Gastrocnemius medialis (tissue), 4 donors: ENCODE results near the gene DYNLT5. TPM values are rescaled to one million over a fixed set of nuclear protein-coding genes. Genes with fewer than 3 reads are reported as not detected.
"Not testable (repeated sequence)": the region's sequence is repeated elsewhere in the genome, so short reads cannot be mapped to it uniquely, and the experiment has no call there.

Experiments used
- ATAC-seq, 2 donors: fragments of 150-250 bp; one replicate each; pipeline ENCODE4 v1.9.1; 2016
- DNase-seq, 2 donors: peaks; one replicate each; pipeline ENCODE4 v3.0.0-alpha.2; 2019
- H3K27ac ChIP-seq, 4 donors: fragments of 200-600 bp; sonication (generic); 1 replicate in 1 of 4; 2 replicates in 3 of 4; pipeline ENCODE4 v1.5.1; 2016 to 2018; ENCODE audit warnings: mild to moderate bottlenecking in 2 of 4, moderate library complexity in 1 of 4
- H3K27me3 ChIP-seq, 3 donors: fragments of 200-600 bp; sonication (generic) in 2 of 3; 1 replicate in 1 of 3; 2 replicates in 2 of 3; pipeline versions ENCODE4 v1.5.1 to v1.6.0; 2016 to 2019; ENCODE audit warnings: mild to moderate bottlenecking in 1 of 3, moderate library complexity in 1 of 3
- H3K36me3 ChIP-seq, 2 donors: fragments of 200-600 bp; sonication (generic) in 1 of 2; one replicate each; pipeline ENCODE4 v1.5.1; 2017 to 2018
- H3K4me1 ChIP-seq, 2 donors: fragments of 200-600 bp; sonication (generic) in 1 of 2; one replicate each; pipeline ENCODE4 v1.5.1; 2016 to 2017; ENCODE audit warnings: mild to moderate bottlenecking in 2 of 2
- H3K4me3 ChIP-seq, 4 donors: fragments of 200-600 bp; sonication (generic) in 3 of 4; 1 replicate in 1 of 4; 2 replicates in 3 of 4; pipeline ENCODE4 v1.5.1; 2016 to 2019; ENCODE audit warnings: mild to moderate bottlenecking in 2 of 4
- H3K9me3 ChIP-seq, 3 donors: fragments of 200-600 bp; sonication (generic) in 2 of 3; 1 replicate in 1 of 3; 2 replicates in 2 of 3; pipeline ENCODE4 v1.5.1; 2016 to 2019
- POLR2A ChIP-seq, 2 donors: fragments of 450-650 bp; IDR thresholded peaks; one replicate each; pipeline ENCODE4 v1.6.1; 2017; ENCODE audit warnings: antibody characterized with exemption in 2 of 2, mild to moderate bottlenecking in 2 of 2, moderate library complexity in 2 of 2
- in situ Hi-C, 4 donors: fragments of 200-750 bp; cut with MboI; loops; one replicate each; pipeline versions ENCODE4 v1.15.0 to v1.8.0; 2017; ENCODE audit warnings: low sequenced_read_pairs in 4 of 4
- intact Hi-C: fragments of 100-400 bp; cut with DNase I; formaldehyde crosslinking; loops from one replicate; pipeline ENCODE4 v1.15.1; 2023; ENCODE audit warnings: low total_unique reads
- total RNA-seq, 4 donors: library from RNA; depleted of rRNA; stranded (reverse); fragments of >200 nt; gene quantifications; one replicate each; pipeline versions ENCODE4 v1.1.0 to v1.2.3, GENCODE V29; 2016
- TF ChIP-seq, protein P1 (sequence below), 5 experiments: fragments of 450-650 bp in 3 of 5; fragments of 200-600 bp in 2 of 5; sonication (generic) in 2 of 5; IDR thresholded peaks in 4 of 5; conservative IDR thresholded peaks in 1 of 5; 1 replicate in 4 of 5; 2 replicates in 1 of 5; pipeline ENCODE4 v1.5.1; 2016 to 2019; ENCODE audit warnings: antibody characterized with exemption in 5 of 5, mild to moderate bottlenecking in 3 of 5, moderate library complexity in 3 of 5

DYNLT5 gene
- total RNA-seq, 4 donors from 2014 or later = 1.6 TPM; not detected in 3

DNA sequence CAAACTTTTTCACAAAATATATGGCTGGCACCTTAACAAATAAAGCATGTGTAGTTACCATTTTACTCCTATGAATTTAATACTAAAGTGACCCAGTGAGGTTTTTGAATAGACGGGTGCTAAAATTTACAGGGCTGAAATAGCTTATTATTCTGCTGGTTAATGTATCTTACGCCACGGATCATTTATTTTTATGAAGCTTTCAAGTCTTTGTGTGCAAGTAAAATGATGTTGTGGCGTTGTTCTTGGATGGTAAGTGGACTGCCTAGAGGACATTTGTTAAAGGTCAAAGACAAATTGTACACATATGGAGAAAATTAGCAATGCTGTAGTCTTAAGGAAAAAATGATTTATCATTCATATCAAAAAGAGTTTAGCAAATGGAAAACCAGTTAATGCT, 26.0 kb downstream of the DYNLT5 start:
- DNase-seq = no peak
- no peak for TF ChIP-seq POLR2A (IDR thresholded peaks at IDR 0.05)
- TF ChIP-seq, protein P1, sequence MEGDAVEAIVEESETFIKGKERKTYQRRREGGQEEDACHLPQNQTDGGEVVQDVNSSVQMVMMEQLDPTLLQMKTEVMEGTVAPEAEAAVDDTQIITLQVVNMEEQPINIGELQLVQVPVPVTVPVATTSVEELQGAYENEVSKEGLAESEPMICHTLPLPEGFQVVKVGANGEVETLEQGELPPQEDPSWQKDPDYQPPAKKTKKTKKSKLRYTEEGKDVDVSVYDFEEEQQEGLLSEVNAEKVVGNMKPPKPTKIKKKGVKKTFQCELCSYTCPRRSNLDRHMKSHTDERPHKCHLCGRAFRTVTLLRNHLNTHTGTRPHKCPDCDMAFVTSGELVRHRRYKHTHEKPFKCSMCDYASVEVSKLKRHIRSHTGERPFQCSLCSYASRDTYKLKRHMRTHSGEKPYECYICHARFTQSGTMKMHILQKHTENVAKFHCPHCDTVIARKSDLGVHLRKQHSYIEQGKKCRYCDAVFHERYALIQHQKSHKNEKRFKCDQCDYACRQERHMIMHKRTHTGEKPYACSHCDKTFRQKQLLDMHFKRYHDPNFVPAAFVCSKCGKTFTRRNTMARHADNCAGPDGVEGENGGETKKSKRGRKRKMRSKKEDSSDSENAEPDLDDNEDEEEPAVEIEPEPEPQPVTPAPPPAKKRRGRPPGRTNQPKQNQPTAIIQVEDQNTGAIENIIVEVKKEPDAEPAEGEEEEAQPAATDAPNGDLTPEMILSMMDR (IDR thresholded peaks at IDR 0.05 in 4 of 5, conservative IDR thresholded peaks at IDR 0.05 in 1 of 5) = no peak
- no peak for ATAC-seq
- Histone ChIP-seq H3K4me3 (no peak overlapping the region), H3K27me3 (no peaks in the 10 kb centered on the region), H3K36me3 (no peaks in the 10 kb centered on the region), H3K9me3 (no peaks in the 10 kb centered on the region), H3K4me1 (no peaks in the 10 kb centered on the region), H3K27ac (no peak overlapping the region)
- in situ Hi-C loops = loop anchor here in 1 of 4 donors (10.0 kb wide), 1 partner anchor 367 kb away; no protein-coding TSS in a partner anchor
- intact Hi-C loops = loop anchor here (10.0 kb wide), 1 partner anchor 717 kb away; no protein-coding TSS in a partner anchor

DNA sequence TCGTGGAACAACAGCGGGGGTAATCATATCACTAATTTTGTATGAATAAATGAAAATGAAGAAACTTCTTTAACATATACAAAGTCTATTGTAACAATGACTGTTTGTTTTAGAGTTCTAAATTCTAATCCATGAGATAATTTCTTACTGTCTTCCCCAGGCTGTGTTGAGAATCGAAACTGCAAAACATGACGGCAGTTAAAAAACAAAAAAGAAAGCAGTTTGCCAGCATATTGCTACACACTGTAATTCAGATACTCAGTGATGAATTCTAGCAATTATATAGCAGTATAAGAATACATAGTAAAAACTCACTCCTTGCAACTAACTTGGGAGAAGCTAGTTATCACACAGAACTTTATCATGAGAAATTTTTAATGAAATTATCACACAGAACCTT, 26.7 kb downstream of the DYNLT5 start:
- Histone ChIP-seq H3K27me3 (no peaks in the 10 kb centered on the region), H3K27ac (no peak overlapping the region), H3K36me3 (no peaks in the 10 kb centered on the region), H3K4me3 (no peak overlapping the region), H3K4me1 (no peaks in the 10 kb centered on the region), H3K9me3 (no peaks in the 10 kb centered on the region)
- intact Hi-C loops (loop anchor here (10.0 kb wide), 1 partner anchor 716 kb away; no protein-coding TSS in a partner anchor), in situ Hi-C loops (loop anchor here in 1 of 4 donors (10.0 kb wide), 1 partner anchor 366 kb away; no protein-coding TSS in a partner anchor)
- DNase-seq = no peak
- TF ChIP-seq, protein P1 (IDR thresholded peaks at IDR 0.05 in 4 of 5, conservative IDR thresholded peaks at IDR 0.05 in 1 of 5) = no peak
- no peak for TF ChIP-seq POLR2A (IDR thresholded peaks at IDR 0.05)
- ATAC-seq = no peak

DNA sequence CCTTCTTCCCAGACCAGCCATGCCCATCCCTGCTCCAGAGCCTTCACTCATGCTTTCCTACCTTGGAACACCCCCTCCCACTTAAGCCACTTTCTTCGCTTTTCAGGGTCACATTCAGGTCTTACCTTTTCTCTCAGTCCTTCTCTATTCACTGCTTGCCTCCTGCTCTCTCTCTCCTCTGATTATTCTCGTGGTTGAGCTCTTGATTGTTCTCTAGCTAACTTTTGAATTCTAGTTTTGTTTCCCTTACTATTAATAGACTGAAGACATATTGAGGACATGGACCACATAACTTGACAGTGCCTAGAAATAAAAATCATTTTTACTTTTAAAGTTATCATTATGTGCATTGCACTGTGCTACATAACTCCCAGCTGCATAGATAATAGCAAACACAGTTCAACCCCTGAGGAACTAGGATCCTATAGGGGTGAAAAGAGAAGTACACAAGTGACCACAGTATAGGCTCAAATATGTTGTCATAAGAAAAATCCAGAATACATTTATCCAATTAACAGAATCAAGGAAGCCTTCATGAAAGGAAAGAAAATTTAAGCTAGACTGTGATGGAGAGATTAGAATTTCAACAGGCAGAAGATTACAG, 27.3 kb downstream of the DYNLT5 start:
- TF ChIP-seq, protein P1 (IDR thresholded peaks at IDR 0.05 in 4 of 5, conservative IDR thresholded peaks at IDR 0.05 in 1 of 5) = no peak
- TF ChIP-seq POLR2A (IDR thresholded peaks at IDR 0.05) = no peak
- in situ Hi-C loops = loop anchor here in 1 of 4 donors (10.0 kb wide), 1 partner anchor 365 kb away; no protein-coding TSS in a partner anchor

DNA sequence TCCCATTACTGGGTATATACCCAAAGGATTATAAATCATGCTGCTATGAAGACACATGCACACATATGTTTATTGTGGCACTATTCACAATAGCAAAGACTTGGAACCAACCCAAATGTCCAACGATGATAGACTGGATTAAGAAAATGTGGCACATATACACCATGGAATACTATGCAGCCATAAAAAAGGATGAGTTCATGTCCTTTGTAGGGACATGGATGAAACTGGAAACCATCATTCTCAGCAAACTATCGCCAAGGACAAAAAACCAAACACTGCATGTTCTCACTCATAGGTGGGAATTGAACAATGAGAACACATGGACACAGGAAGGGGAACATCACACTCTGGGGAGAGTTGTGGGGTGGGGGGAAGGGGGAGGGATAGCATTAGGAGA, 33.5 kb downstream of the DYNLT5 start:
- intact Hi-C loops, H3K4me3 ChIP-seq, H3K9me3 ChIP-seq, H3K4me1 ChIP-seq, H3K36me3 ChIP-seq, in situ Hi-C loops, H3K27ac ChIP-seq, ATAC-seq, H3K27me3 ChIP-seq, DNase-seq: not testable (repeated sequence)

More for the DNA sequence above, 27.3 kb downstream of the DYNLT5 start:
- intact Hi-C loops = loop anchor here (10.0 kb wide), 1 partner anchor 715 kb away; no protein-coding TSS in a partner anchor
- Histone ChIP-seq H3K4me3 (no peak overlapping the region), H3K36me3 (no peaks in the 10 kb centered on the region), H3K27me3 (no peaks in the 10 kb centered on the region), H3K9me3 (no peaks in the 10 kb centered on the region), H3K4me1 (no peaks in the 10 kb centered on the region), H3K27ac (no peak overlapping the region)
- ATAC-seq (no peak), DNase-seq (no peak)

DNA sequence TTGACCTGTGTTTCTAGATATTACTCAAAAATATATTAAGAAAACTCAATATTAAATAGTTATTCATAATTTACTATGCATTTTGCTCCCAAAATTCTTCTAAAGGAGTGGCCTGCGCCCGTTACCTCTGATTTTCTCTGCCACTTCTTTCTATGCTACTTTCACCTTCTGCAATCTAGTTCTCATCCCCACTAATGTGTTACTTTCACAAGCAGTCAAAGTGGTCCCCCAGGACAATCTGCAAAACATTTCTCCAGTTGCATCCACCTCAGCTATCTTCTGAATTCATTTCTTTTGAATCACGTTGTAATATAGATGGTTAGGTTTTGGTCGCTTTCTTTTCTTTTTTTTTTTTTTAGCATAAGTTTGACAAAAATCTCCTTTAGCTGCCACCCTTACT, 35.4 kb downstream of the DYNLT5 start:
- DNase-seq (no peak), ATAC-seq (no peak)
- in situ Hi-C loops = no loop called here
- no peaks in the 10 kb centered on the region for H3K4me1 ChIP-seq
- no peak overlapping the region for H3K27ac ChIP-seq
- H3K4me3 ChIP-seq = no peak overlapping the region
- no peaks in the 10 kb centered on the region for H3K27me3 ChIP-seq
- H3K9me3 ChIP-seq = no peaks in the 10 kb centered on the region
- intact Hi-C loops = no loop called here
- H3K36me3 ChIP-seq = no peaks in the 10 kb centered on the region
- no peak for TF ChIP-seq POLR2A (IDR thresholded peaks at IDR 0.05)
- TF ChIP-seq, protein P1 (IDR thresholded peaks at IDR 0.05 in 4 of 5, conservative IDR thresholded peaks at IDR 0.05 in 1 of 5) = no peak
